ENCODE results near the gene WDPCP. TPM values are rescaled to one million over a fixed set of nuclear protein-coding genes. Genes with fewer than 3 reads are reported as not detected.

WDPCP gene
- total and polyA plus RNA-seq, 10 of the 15 experiments (the other 5 are each of a cell fraction or from before 2014, with no cell fraction given) = 2.1 to 7.9 (median 4.6) TPM

DNA sequence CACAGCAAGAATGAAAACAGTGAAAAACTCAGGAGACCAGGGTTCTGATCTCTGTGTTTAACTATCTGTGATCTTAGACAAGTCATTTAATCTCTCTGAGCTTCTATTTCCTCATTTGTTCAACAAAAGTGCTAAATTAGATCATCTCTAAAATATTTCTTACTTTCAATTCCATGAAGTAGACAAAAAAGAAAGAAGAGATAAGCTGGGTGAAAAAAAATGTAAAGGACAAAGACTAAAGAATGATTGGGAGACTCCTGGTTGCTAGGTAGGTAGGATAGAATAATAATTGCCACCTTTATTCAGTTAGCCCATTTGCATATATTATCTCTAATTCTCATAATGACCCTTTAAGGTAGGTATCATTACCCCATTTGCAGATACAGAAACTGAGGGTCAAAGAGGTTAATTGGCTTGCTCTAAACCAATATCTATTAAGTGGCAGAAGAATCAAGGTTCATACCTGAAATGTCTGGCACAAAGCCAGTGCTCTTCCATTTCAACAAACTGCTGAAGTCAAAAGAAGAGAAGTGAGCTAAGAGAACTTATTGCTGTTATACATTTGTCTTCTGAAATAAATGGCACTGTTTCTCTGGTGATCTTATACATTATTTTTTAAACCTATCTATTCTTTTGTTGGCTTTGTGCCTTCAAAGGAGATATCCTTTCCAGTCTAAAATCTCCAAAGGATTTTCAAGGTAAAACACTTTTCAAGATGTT, 395.9 kb downstream of the WDPCP start:
- peak; percentile 50 for TF ChIP-seq SMAD1 (IDR thresholded peaks at IDR 0.05; ENCODE audit: low read depth, partially characterized antibody)
- TF ChIP-seq CREM (IDR thresholded peaks at IDR 0.05; ENCODE audit: low read depth) = no peak
- TF ChIP-seq, protein P1, sequence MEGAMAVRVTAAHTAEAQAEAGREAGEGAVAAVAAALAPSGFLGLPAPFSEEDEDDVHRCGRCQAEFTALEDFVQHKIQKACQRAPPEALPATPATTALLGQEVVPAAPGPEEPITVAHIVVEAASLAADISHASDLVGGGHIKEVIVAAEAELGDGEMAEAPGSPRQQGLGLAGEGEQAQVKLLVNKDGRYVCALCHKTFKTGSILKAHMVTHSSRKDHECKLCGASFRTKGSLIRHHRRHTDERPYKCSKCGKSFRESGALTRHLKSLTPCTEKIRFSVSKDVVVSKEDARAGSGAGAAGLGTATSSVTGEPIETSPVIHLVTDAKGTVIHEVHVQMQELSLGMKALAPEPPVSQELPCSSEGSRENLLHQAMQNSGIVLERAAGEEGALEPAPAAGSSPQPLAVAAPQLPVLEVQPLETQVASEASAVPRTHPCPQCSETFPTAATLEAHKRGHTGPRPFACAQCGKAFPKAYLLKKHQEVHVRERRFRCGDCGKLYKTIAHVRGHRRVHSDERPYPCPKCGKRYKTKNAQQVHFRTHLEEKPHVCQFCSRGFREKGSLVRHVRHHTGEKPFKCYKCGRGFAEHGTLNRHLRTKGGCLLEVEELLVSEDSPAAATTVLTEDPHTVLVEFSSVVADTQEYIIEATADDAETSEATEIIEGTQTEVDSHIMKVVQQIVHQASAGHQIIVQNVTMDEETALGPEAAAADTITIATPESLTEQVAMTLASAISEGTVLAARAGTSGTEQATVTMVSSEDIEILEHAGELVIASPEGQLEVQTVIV (IDR thresholded peaks at IDR 0.05; ENCODE audit: borderline replicate concordance, partially characterized antibody) = no peak
- no peak for TF ChIP-seq CHD1 (IDR thresholded peaks at IDR 0.05; ENCODE audit: low read depth, low read length)
- peak; percentile 85 for TF ChIP-seq NR2F1 (conservative IDR thresholded peaks at IDR 0.05)
- peak; percentile 69; the same call in 1 of the 2 replicates for TF ChIP-seq MTA2 (IDR thresholded peaks at IDR 0.05; ENCODE audit: low read depth)
- TF ChIP-seq HDAC2 (IDR thresholded peaks at IDR 0.05) = no peak
- TF ChIP-seq, protein P2, sequence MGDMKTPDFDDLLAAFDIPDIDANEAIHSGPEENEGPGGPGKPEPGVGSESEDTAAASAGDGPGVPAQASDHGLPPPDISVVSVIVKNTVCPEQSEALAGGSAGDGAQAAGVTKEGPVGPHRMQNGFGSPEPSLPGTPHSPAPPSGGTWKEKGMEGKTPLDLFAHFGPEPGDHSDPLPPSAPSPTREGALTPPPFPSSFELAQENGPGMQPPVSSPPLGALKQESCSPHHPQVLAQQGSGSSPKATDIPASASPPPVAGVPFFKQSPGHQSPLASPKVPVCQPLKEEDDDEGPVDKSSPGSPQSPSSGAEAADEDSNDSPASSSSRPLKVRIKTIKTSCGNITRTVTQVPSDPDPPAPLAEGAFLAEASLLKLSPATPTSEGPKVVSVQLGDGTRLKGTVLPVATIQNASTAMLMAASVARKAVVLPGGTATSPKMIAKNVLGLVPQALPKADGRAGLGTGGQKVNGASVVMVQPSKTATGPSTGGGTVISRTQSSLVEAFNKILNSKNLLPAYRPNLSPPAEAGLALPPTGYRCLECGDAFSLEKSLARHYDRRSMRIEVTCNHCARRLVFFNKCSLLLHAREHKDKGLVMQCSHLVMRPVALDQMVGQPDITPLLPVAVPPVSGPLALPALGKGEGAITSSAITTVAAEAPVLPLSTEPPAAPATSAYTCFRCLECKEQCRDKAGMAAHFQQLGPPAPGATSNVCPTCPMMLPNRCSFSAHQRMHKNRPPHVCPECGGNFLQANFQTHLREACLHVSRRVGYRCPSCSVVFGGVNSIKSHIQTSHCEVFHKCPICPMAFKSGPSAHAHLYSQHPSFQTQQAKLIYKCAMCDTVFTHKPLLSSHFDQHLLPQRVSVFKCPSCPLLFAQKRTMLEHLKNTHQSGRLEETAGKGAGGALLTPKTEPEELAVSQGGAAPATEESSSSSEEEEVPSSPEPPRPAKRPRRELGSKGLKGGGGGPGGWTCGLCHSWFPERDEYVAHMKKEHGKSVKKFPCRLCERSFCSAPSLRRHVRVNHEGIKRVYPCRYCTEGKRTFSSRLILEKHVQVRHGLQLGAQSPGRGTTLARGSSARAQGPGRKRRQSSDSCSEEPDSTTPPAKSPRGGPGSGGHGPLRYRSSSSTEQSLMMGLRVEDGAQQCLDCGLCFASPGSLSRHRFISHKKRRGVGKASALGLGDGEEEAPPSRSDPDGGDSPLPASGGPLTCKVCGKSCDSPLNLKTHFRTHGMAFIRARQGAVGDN (IDR thresholded peaks at IDR 0.05) = no peak
- in situ Hi-C loops (cut with MboI) (no loop called here), intact Hi-C loops (cut with micrococcal nuclease; ENCODE audit: unreplicated experiment) (no loop called here)
- peaks cover 1% of the 10 kb centered on the region; the same call in 2 of the 3 replicates for H3K9me3 ChIP-seq (replicated peaks; ENCODE audit: control insufficient read depth, insufficient read depth, low read length)
- H3K27me3 ChIP-seq (replicated peaks in 1 of 2; ENCODE audit: control insufficient read depth in 2 of 2, insufficient read depth in 2 of 2, low read length in 1 of 2) = no peaks in the 10 kb centered on the region
- ATAC-seq (no peak), DNase-seq (ENCODE audit: low read depth, low spot score) (no peak), FAIRE-seq (no peak)
- no peaks in the 10 kb centered on the region for H3K79me2 ChIP-seq (ENCODE audit: control insufficient read depth, insufficient read depth, low read length)
- no peaks in the 10 kb centered on the region for H4K20me1 ChIP-seq (ENCODE audit: control insufficient read depth, insufficient read depth)
- POLR2A ChIA-PET = no interaction called here
- no peak overlapping the region for H3K4me3 ChIP-seq
- BruUV-seq (replicated peaks) = no TSS peak
- SMC1A ChIA-PET (ENCODE audit: uncharacterized antibody, unreplicated experiment) = interaction anchor here (0.5 to 1.5 kb wide), 3 partner anchors 9 to 393 kb away, joined by 3 read pairs; no protein-coding TSS in a partner anchor
- H3K4me1 ChIP-seq (ENCODE audit: control insufficient read depth, insufficient read depth, low read length) = no peaks in the 10 kb centered on the region; the same call in 1 of the 2 replicates
- CTCF ChIA-PET = interaction anchor here (0.9 to 3.5 kb wide), 4 partner anchors 114 to 735 kb away, joined by 3 to 12 read pairs (median 8); no protein-coding TSS in a partner anchor
- no peak overlapping the region for H2AFZ ChIP-seq (ENCODE audit: control insufficient read depth, low read depth, low read length)
- H3K4me2 ChIP-seq (ENCODE audit: control insufficient read depth, insufficient read depth) = no peak overlapping the region
- H3K27ac ChIP-seq (ENCODE audit: control insufficient read depth, insufficient read depth) = no peak overlapping the region
- no peaks in the 10 kb centered on the region for H3K36me3 ChIP-seq (ENCODE audit: control insufficient read depth in 2 of 2, insufficient read depth in 2 of 2, low read length in 1 of 2)
- no peak overlapping the region for H3K9ac ChIP-seq (ENCODE audit: control insufficient read depth, insufficient read depth, low read length)
- RAD21 ChIA-PET (ENCODE audit: unreplicated experiment) = no interaction called here
